ENCODE results near the gene RERE. TPM values are rescaled to one million over a fixed set of nuclear protein-coding genes. Genes with fewer than 3 reads are reported as not detected.

Gene RERE
- polyA plus RNA-seq, 1 of the 3 experiments (the other 2 are of a cell fraction): 8.1 TPM

DNA sequence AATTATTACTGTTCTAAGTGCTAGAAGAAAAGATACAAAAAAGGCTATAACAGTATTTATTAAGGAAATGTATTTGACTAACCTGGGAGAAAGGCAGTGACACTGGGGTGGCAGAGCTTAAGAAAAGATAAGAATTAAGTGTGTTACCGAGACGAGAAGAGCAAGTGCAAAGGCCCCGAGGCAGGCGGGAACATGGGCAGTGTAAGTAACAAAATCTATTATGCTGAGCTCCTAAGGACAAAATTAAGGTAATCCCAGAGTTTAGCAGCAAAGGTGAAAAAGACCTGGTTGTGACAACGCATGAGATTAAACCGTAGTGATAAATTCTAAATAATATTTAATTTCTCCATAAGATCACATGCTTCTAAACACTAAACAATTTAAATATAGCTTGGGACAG is 167.6 kb downstream of the RERE start (continued):
- TF ChIP-seq, protein P1, sequence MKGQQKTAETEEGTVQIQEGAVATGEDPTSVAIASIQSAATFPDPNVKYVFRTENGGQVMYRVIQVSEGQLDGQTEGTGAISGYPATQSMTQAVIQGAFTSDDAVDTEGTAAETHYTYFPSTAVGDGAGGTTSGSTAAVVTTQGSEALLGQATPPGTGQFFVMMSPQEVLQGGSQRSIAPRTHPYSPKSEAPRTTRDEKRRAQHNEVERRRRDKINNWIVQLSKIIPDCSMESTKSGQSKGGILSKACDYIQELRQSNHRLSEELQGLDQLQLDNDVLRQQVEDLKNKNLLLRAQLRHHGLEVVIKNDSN (IDR thresholded peaks at IDR 0.05; ENCODE audit: borderline replicate concordance, low read depth): no peak
- TF ChIP-seq TAF1 (IDR thresholded peaks at IDR 0.05; ENCODE audit: borderline replicate concordance, low read depth, low read length) (no peak), FOXM1 (IDR thresholded peaks at IDR 0.05; ENCODE audit: low read depth) (no peak), SMC3 (IDR thresholded peaks at IDR 0.05; ENCODE audit: low read depth, low read length) (no peak), JUND (IDR thresholded peaks at IDR 0.05) (no peak)
- TF ChIP-seq, protein P2, sequence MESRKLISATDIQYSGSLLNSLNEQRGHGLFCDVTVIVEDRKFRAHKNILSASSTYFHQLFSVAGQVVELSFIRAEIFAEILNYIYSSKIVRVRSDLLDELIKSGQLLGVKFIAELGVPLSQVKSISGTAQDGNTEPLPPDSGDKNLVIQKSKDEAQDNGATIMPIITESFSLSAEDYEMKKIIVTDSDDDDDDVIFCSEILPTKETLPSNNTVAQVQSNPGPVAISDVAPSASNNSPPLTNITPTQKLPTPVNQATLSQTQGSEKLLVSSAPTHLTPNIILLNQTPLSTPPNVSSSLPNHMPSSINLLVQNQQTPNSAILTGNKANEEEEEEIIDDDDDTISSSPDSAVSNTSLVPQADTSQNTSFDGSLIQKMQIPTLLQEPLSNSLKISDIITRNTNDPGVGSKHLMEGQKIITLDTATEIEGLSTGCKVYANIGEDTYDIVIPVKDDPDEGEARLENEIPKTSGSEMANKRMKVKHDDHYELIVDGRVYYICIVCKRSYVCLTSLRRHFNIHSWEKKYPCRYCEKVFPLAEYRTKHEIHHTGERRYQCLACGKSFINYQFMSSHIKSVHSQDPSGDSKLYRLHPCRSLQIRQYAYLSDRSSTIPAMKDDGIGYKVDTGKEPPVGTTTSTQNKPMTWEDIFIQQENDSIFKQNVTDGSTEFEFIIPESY (IDR thresholded peaks at IDR 0.05; ENCODE audit: borderline replicate concordance, low read depth): no peak
- TF ChIP-seq, protein P3, sequence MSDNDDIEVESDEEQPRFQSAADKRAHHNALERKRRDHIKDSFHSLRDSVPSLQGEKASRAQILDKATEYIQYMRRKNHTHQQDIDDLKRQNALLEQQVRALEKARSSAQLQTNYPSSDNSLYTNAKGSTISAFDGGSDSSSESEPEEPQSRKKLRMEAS (IDR thresholded peaks at IDR 0.05; ENCODE audit: low read depth): no peak
- TF ChIP-seq, protein P4, sequence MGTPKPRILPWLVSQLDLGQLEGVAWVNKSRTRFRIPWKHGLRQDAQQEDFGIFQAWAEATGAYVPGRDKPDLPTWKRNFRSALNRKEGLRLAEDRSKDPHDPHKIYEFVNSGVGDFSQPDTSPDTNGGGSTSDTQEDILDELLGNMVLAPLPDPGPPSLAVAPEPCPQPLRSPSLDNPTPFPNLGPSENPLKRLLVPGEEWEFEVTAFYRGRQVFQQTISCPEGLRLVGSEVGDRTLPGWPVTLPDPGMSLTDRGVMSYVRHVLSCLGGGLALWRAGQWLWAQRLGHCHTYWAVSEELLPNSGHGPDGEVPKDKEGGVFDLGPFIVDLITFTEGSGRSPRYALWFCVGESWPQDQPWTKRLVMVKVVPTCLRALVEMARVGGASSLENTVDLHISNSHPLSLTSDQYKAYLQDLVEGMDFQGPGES (IDR thresholded peaks at IDR 0.05; ENCODE audit: low read depth, low read length): no peak

DNA sequence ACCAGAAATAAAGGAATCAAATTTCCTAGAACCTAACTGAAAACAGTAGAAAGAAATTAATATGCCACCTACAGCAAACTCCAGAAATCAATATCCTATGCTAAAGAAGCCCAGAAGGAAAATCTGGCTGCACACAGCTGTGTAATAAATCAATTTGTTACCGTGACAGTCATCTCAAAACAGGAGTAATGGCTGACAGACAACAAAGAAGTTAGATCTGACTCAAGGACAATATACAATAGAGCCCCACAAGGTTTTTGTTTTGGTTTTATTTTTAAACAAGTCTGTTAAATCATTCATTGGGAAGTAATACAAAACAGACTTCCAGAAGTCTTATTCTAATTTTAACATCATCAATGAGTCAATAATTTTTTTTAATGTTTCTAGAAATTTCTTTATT is 168.4 kb downstream of the RERE start:
- peaks cover 0 to under 1% of the 10 kb centered on the region in 2 experiments for H3K36me3 ChIP-seq (replicated peaks in 1 of 2; ENCODE audit: control insufficient read depth in 1 of 2, insufficient read depth in 2 of 2, low read length in 1 of 2)
- H3K27ac ChIP-seq (ENCODE audit: low read depth in 2 of 2, low read length in 1 of 2): no peak overlapping the region
- no peak overlapping the region for H3K9ac ChIP-seq
- WGBS (ENCODE audit: low lambda C conversion rate): 70% methylated on average over 1 of the region's 1 CpG
- H3K79me2 ChIP-seq (ENCODE audit: insufficient read depth): peaks cover 32% of the 10 kb centered on the region
- no peaks in the 10 kb centered on the region for H3K27me3 ChIP-seq (ENCODE audit: insufficient read depth)
- TF ChIP-seq EZH2phosphoT487 (IDR thresholded peaks at IDR 0.05; ENCODE audit: borderline replicate concordance, low read depth) (no peak), RAD21 (IDR thresholded peaks at IDR 0.05; ENCODE audit: low read length) (no peak), ELF1 (IDR thresholded peaks at IDR 0.05) (no peak), GATA2 (CRISPR knock-in tag; IDR thresholded peaks at IDR 0.05) (no peak), FOXM1 (IDR thresholded peaks at IDR 0.05; ENCODE audit: low read depth) (no peak), MXI1 (IDR thresholded peaks at IDR 0.05; ENCODE audit: low read depth, low read length) (no peak), SMC3 (IDR thresholded peaks at IDR 0.05; ENCODE audit: low read depth, low read length) (no peak), NFIC (IDR thresholded peaks at IDR 0.05; ENCODE audit: borderline replicate concordance) (no peak), EP300 (IDR thresholded peaks at IDR 0.05; ENCODE audit: borderline replicate concordance in 1 of 2, low read depth in 1 of 2, low read length in 1 of 2) (no peak), FOSL2 (IDR thresholded peaks at IDR 0.05; ENCODE audit: borderline replicate concordance, low read depth) (no peak), TAF1 (IDR thresholded peaks at IDR 0.05; ENCODE audit: borderline replicate concordance, low read depth, low read length) (no peak), RCOR1 (IDR thresholded peaks at IDR 0.05; ENCODE audit: low read length) (no peak), TCF12 (IDR thresholded peaks at IDR 0.05) (no peak), YY1 (IDR thresholded peaks at IDR 0.05; ENCODE audit: low read depth) (no peak)
- TF ChIP-seq, protein P2 (IDR thresholded peaks at IDR 0.05; ENCODE audit: borderline replicate concordance, low read depth): no peak
- TF ChIP-seq, protein P5, sequence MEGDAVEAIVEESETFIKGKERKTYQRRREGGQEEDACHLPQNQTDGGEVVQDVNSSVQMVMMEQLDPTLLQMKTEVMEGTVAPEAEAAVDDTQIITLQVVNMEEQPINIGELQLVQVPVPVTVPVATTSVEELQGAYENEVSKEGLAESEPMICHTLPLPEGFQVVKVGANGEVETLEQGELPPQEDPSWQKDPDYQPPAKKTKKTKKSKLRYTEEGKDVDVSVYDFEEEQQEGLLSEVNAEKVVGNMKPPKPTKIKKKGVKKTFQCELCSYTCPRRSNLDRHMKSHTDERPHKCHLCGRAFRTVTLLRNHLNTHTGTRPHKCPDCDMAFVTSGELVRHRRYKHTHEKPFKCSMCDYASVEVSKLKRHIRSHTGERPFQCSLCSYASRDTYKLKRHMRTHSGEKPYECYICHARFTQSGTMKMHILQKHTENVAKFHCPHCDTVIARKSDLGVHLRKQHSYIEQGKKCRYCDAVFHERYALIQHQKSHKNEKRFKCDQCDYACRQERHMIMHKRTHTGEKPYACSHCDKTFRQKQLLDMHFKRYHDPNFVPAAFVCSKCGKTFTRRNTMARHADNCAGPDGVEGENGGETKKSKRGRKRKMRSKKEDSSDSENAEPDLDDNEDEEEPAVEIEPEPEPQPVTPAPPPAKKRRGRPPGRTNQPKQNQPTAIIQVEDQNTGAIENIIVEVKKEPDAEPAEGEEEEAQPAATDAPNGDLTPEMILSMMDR (IDR thresholded peaks at IDR 0.05): no peak
- TF ChIP-seq, protein P3 (IDR thresholded peaks at IDR 0.05; ENCODE audit: low read depth): no peak
- TF ChIP-seq, protein P6, sequence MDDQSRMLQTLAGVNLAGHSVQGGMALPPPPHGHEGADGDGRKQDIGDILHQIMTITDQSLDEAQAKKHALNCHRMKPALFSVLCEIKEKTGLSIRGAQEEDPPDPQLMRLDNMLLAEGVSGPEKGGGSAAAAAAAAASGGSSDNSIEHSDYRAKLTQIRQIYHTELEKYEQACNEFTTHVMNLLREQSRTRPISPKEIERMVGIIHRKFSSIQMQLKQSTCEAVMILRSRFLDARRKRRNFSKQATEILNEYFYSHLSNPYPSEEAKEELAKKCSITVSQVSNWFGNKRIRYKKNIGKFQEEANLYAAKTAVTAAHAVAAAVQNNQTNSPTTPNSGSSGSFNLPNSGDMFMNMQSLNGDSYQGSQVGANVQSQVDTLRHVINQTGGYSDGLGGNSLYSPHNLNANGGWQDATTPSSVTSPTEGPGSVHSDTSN (IDR thresholded peaks at IDR 0.05): no peak
- no peak overlapping the region for H3K4me2 ChIP-seq
- POLR2A ChIA-PET: no interaction called here
- H2AFZ ChIP-seq (ENCODE audit: low read depth): no peak overlapping the region
- CTCF ChIA-PET: interaction anchor here (1.5 kb wide), 1 partner anchor 32 kb away, joined by 3 read pairs; no protein-coding TSS in a partner anchor
- peak; percentile 26 for DNase-seq
- no peak overlapping the region for H3K4me3 ChIP-seq (ENCODE audit: low read depth in 2 of 2, low read length in 1 of 2)
- H3K4me1 ChIP-seq (ENCODE audit: control insufficient read depth in 1 of 2, insufficient read depth in 2 of 2, low read depth in 1 of 2, low read length in 1 of 2): peaks cover 6 to 27% of the 10 kb centered on the region in 2 experiments; a peak in 2 of 4 replicates
- no peaks in the 10 kb centered on the region for H3F3A ChIP-seq (replicated peaks; ENCODE audit: insufficient read depth)
- H3K9me2 ChIP-seq: no peaks in the 10 kb centered on the region
- H3K9me3 ChIP-seq: no peaks in the 10 kb centered on the region
- H4K20me1 ChIP-seq (ENCODE audit: insufficient read depth): peaks cover 25% of the 10 kb centered on the region

Data from SK-N-SH (cell line).